ENCODE measurements around the gene EIF4E3. TPM values are rescaled to one million over a fixed set of nuclear protein-coding genes. Genes with fewer than 3 reads are reported as not detected.

Gene EIF4E3
- polyA plus RNA-seq, 3 donors = 11.1 to 14.9 (median 14.3) TPM

GRCh38 chr3:71732637-71733036 is 7.4 kb upstream of the EIF4E3 start:
- DNase-seq (ENCODE audit: extremely low read depth in 1 of 11, low read depth in 9 of 11, low spot score in 4 of 11) = no peak

GRCh38 chr3:71728632-71729342 is 3.6 kb upstream of the EIF4E3 start:
- DNase-seq (ENCODE audit: extremely low read depth in 1 of 11, low read depth in 9 of 11, low spot score in 4 of 11) = no peak

GRCh38 chr3:71726146-71726545 is 944 bp upstream of the EIF4E3 start:
- DNase-seq (ENCODE audit: extremely low read depth in 1 of 11, low read depth in 9 of 11, low spot score in 4 of 11) = no peak

GRCh38 chr3:71724584-71725270 is 475 bp downstream of the EIF4E3 start:
- peak in 4 of 11 donors; percentile 22 to 33 (median 28) for DNase-seq (ENCODE audit: extremely low read depth in 1 of 11, low read depth in 9 of 11, low spot score in 4 of 11)

GRCh38 chr3:71724171-71724453 is 1.1 kb downstream of the EIF4E3 start:
- no peak for DNase-seq (ENCODE audit: extremely low read depth in 1 of 11, low read depth in 9 of 11, low spot score in 4 of 11)

GRCh38 chr3:71723452-71724170 is 1.6 kb downstream of the EIF4E3 start:
- no peak for DNase-seq (ENCODE audit: extremely low read depth in 1 of 11, low read depth in 9 of 11, low spot score in 4 of 11)

- no peak for DNase-seq (ENCODE audit: extremely low read depth in 1 of 11, low read depth in 9 of 11, low spot score in 4 of 11)
Observed at GRCh38 chr3:71722693-71723092, 2.5 kb downstream of the EIF4E3 start.

- DNase-seq (ENCODE audit: extremely low read depth in 1 of 11, low read depth in 9 of 11, low spot score in 4 of 11) = no peak
Observed at GRCh38 chr3:71721651-71722157, 3.5 kb downstream of the EIF4E3 start.

- no peak for DNase-seq (ENCODE audit: extremely low read depth in 1 of 11, low read depth in 9 of 11, low spot score in 4 of 11)
Observed at GRCh38 chr3:71721002-71721401, 4.2 kb downstream of the EIF4E3 start.

- DNase-seq (ENCODE audit: extremely low read depth in 1 of 11, low read depth in 9 of 11, low spot score in 4 of 11) = no peak
Observed at GRCh38 chr3:71718072-71718471, 7.1 kb downstream of the EIF4E3 start.

GRCh38 chr3:71714595-71714994 is 10.6 kb downstream of the EIF4E3 start:
- no peak for DNase-seq (ENCODE audit: extremely low read depth in 1 of 11, low read depth in 9 of 11, low spot score in 4 of 11)

- DNase-seq (ENCODE audit: extremely low read depth in 1 of 11, low read depth in 9 of 11, low spot score in 4 of 11) = no peak
Observed at GRCh38 chr3:71713041-71713440, 12.2 kb downstream of the EIF4E3 start.

GRCh38 chr3:71710906-71711494 is 14.2 kb downstream of the EIF4E3 start:
- peak in 2 of 11 donors; percentile 32 to 50 for DNase-seq (ENCODE audit: extremely low read depth in 1 of 11, low read depth in 9 of 11, low spot score in 4 of 11)

GRCh38 chr3:71709908-71710511 is 15.2 kb downstream of the EIF4E3 start:
- no peak for DNase-seq (ENCODE audit: extremely low read depth in 1 of 11, low read depth in 9 of 11, low spot score in 4 of 11)

- DNase-seq (ENCODE audit: extremely low read depth in 1 of 11, low read depth in 9 of 11, low spot score in 4 of 11) = no peak
Observed at GRCh38 chr3:71708476-71709105, 16.6 kb downstream of the EIF4E3 start.

GRCh38 chr3:71707595-71707994 is 17.6 kb downstream of the EIF4E3 start:
- DNase-seq (ENCODE audit: extremely low read depth in 1 of 11, low read depth in 9 of 11, low spot score in 4 of 11) = no peak

- no peak for DNase-seq (ENCODE audit: extremely low read depth in 1 of 11, low read depth in 9 of 11, low spot score in 4 of 11)
Observed at GRCh38 chr3:71705681-71706080, 19.5 kb downstream of the EIF4E3 start.

- DNase-seq (ENCODE audit: extremely low read depth in 1 of 11, low read depth in 9 of 11, low spot score in 4 of 11) = no peak
Observed at GRCh38 chr3:71704915-71705314, 20.3 kb downstream of the EIF4E3 start.

- no peak for DNase-seq (ENCODE audit: extremely low read depth in 1 of 11, low read depth in 9 of 11, low spot score in 4 of 11)
Observed at GRCh38 chr3:71703797-71704196, 21.4 kb downstream of the EIF4E3 start.
